ENCODE data around the gene MACROD2. TPM values are rescaled to one million over a fixed set of nuclear protein-coding genes. Genes with fewer than 3 reads are reported as not detected.

MACROD2 gene
- total RNA-seq, 6 experiments from 2014 or later, result 0.05 to 0.57 (median 0.11) TPM; not detected in 1

- TF ChIP-seq CTCF (IDR thresholded peaks at IDR 0.05), result no peak
- H3K4me1 Mint-ChIP-seq (ENCODE audit: low read depth), result no peaks in the 10 kb centered on the region
- H3K9me3 Mint-ChIP-seq, result peaks cover 49% of the 10 kb centered on the region
- no peak overlapping the region for H3K27ac Mint-ChIP-seq
- H3K27me3 Mint-ChIP-seq (ENCODE audit: insufficient read depth), result no peaks in the 10 kb centered on the region
- H3K36me3 Mint-ChIP-seq (ENCODE audit: low read depth), result peaks cover 3% of the 10 kb centered on the region; the same call in 1 of the 2 replicates
- H3K4me3 Mint-ChIP-seq, result no peak overlapping the region
- no peak for DNase-seq
Observed at GRCh38 chr20:14386726-14387125, 391.4 kb downstream of the MACROD2 start.

- TF ChIP-seq CTCF (IDR thresholded peaks at IDR 0.05), result no peak
- no peaks in the 10 kb centered on the region for H3K27me3 Mint-ChIP-seq (ENCODE audit: insufficient read depth)
- H3K36me3 Mint-ChIP-seq (ENCODE audit: low read depth), result no peaks in the 10 kb centered on the region; the same call in 1 of the 2 replicates
- H3K4me1 Mint-ChIP-seq (ENCODE audit: low read depth), result no peaks in the 10 kb centered on the region
- H3K27ac Mint-ChIP-seq, result no peak overlapping the region
- H3K4me3 Mint-ChIP-seq, result no peak overlapping the region
- peaks cover 57% of the 10 kb centered on the region for H3K9me3 Mint-ChIP-seq
- no peak for DNase-seq
Observed at GRCh38 chr20:14401479-14402138, 406.3 kb downstream of the MACROD2 start.

GRCh38 chr20:14404515-14404914 is 409.2 kb downstream of the MACROD2 start:
- no peaks in the 10 kb centered on the region for H3K27me3 Mint-ChIP-seq (ENCODE audit: insufficient read depth)
- peaks cover 49% of the 10 kb centered on the region for H3K9me3 Mint-ChIP-seq
- H3K4me3 Mint-ChIP-seq, result no peak overlapping the region
- TF ChIP-seq CTCF (IDR thresholded peaks at IDR 0.05), result no peak
- no peaks in the 10 kb centered on the region; the same call in 1 of the 2 replicates for H3K36me3 Mint-ChIP-seq (ENCODE audit: low read depth)
- H3K27ac Mint-ChIP-seq, result no peak overlapping the region
- no peaks in the 10 kb centered on the region for H3K4me1 Mint-ChIP-seq (ENCODE audit: low read depth)
- no peak for DNase-seq

GRCh38 chr20:14406495-14406894 is 411.2 kb downstream of the MACROD2 start:
- no peak for DNase-seq
- no peaks in the 10 kb centered on the region for H3K36me3 Mint-ChIP-seq (ENCODE audit: low read depth)
- no peaks in the 10 kb centered on the region for H3K27me3 Mint-ChIP-seq (ENCODE audit: insufficient read depth)
- H3K4me3 Mint-ChIP-seq, result no peak overlapping the region
- TF ChIP-seq CTCF (IDR thresholded peaks at IDR 0.05), result no peak
- peaks cover 37% of the 10 kb centered on the region for H3K9me3 Mint-ChIP-seq
- no peak overlapping the region for H3K27ac Mint-ChIP-seq
- H3K4me1 Mint-ChIP-seq (ENCODE audit: low read depth), result no peaks in the 10 kb centered on the region

- no peaks in the 10 kb centered on the region for H3K36me3 Mint-ChIP-seq (ENCODE audit: low read depth)
- H3K9me3 Mint-ChIP-seq, result peaks cover 37% of the 10 kb centered on the region
- no peak for TF ChIP-seq CTCF (IDR thresholded peaks at IDR 0.05)
- DNase-seq, result no peak
- no peak overlapping the region for H3K4me3 Mint-ChIP-seq
- H3K27ac Mint-ChIP-seq, result no peak overlapping the region
- H3K27me3 Mint-ChIP-seq (ENCODE audit: insufficient read depth), result no peaks in the 10 kb centered on the region
- H3K4me1 Mint-ChIP-seq (ENCODE audit: low read depth), result no peaks in the 10 kb centered on the region
Observed at GRCh38 chr20:14407336-14407735, 412.0 kb downstream of the MACROD2 start.
